Activated naive CD4-positive, alpha-beta T cell treated with anti-CD3 and anti-CD28 coated beads for 36 hours (primary cell): ENCODE measurements around the gene SMIM17. TPM values are rescaled to one million over a fixed set of nuclear protein-coding genes. Genes with fewer than 3 reads are reported as not detected.

Experiments used
- CTCF ChIA-PET: fragments of 350-600 bp; sonication (Branson Sonifier 250); formaldehyde crosslinking; loops from one replicate; lab custom pipeline; 2021; ENCODE audit warnings: antibody characterized with exemption; lab: Charles Lee
- DNase-seq: peaks from one replicate; pipeline ENCODE4 v3.0.0-alpha.2; 2020
- H3K27ac Mint-ChIP-seq: one replicate; pipeline ENCODE4 v1.8.0; 2021; ENCODE audit warnings: mild to moderate bottlenecking, mixed read lengths
- H3K27me3 Mint-ChIP-seq: one replicate; pipeline ENCODE4 v1.8.0; 2021; ENCODE audit warnings: low read depth, mixed read lengths
- H3K36me3 Mint-ChIP-seq: one replicate; pipeline ENCODE4 v1.8.0; 2021; ENCODE audit warnings: low read depth, mixed read lengths
- H3K4me1 Mint-ChIP-seq: one replicate; pipeline ENCODE4 v1.8.0; 2021; ENCODE audit warnings: low read depth, mixed read lengths
- H3K4me3 Mint-ChIP-seq: one replicate; pipeline ENCODE4 v1.8.0; 2021; ENCODE audit warnings: mild to moderate bottlenecking, moderate library complexity, mixed read lengths
- H3K9me3 Mint-ChIP-seq: one replicate; pipeline ENCODE4 v1.8.0; 2021; ENCODE audit warnings: mixed read lengths
- intact Hi-C: fragments of 100-400 bp; cut with micrococcal nuclease; formaldehyde crosslinking; loops from one replicate; pipeline ENCODE4 v1.15.1; 2023
- total RNA-seq, 2 experiments: library from RNA; stranded (reverse); gene quantifications; one replicate each; pipeline ENCODE4 v1.2.3, GENCODE V29; 2021

Gene SMIM17
- total RNA-seq, 2 experiments from 2014 or later: not detected

GRCh38 chr19:56617531-56617930 is 25.4 kb upstream of the SMIM17 start:
- Mint-ChIP-seq H3K4me3 (no peak overlapping the region), H3K9me3 (peaks cover 83% of the 10 kb centered on the region), H3K27ac (no peak overlapping the region), H3K36me3 (peaks cover 87% of the 10 kb centered on the region), H3K27me3 (no peaks in the 10 kb centered on the region), H3K4me1 (no peaks in the 10 kb centered on the region)
- intact Hi-C loops: no loop called here
- CTCF ChIA-PET: no interaction called here
- DNase-seq: no peak

GRCh38 chr19:56619121-56619520 is 23.8 kb upstream of the SMIM17 start:
- H3K27me3 Mint-ChIP-seq: no peaks in the 10 kb centered on the region

DNA sequence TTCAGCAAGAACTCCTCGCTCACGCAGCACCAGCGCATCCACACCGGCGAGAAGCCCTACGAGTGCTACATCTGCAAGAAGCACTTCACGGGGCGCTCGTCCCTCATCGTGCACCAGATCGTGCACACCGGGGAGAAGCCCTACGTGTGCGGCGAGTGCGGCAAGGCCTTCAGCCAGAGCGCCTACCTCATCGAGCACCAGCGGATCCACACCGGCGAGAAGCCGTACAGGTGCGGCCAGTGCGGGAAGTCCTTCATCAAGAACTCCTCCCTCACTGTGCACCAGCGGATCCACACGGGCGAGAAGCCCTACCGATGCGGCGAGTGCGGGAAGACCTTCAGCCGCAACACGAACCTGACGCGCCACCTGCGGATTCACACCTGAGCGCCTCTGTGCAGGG is 20.6 kb upstream of the SMIM17 start:
- no peak overlapping the region for H3K27ac Mint-ChIP-seq
- CTCF ChIA-PET: no interaction called here
- H3K36me3 Mint-ChIP-seq: peaks cover 69% of the 10 kb centered on the region
- no peak overlapping the region for H3K4me3 Mint-ChIP-seq
- no peaks in the 10 kb centered on the region for H3K27me3 Mint-ChIP-seq
- H3K9me3 Mint-ChIP-seq: peaks cover 66% of the 10 kb centered on the region
- H3K4me1 Mint-ChIP-seq: no peaks in the 10 kb centered on the region
- intact Hi-C loops: no loop called here
- no peak for DNase-seq

More at GRCh38 chr19:56619121-56619520, 23.8 kb upstream of the SMIM17 start:
- Mint-ChIP-seq H3K4me1 (no peaks in the 10 kb centered on the region), H3K27ac (no peak overlapping the region), H3K9me3 (peaks cover 76% of the 10 kb centered on the region), H3K36me3 (peaks cover 86% of the 10 kb centered on the region), H3K4me3 (no peak overlapping the region)
- CTCF ChIA-PET: no interaction called here
- DNase-seq: no peak
- intact Hi-C loops: no loop called here

- intact Hi-C loops: no loop called here
- Mint-ChIP-seq H3K9me3 (peaks cover 60% of the 10 kb centered on the region), H3K27me3 (no peaks in the 10 kb centered on the region), H3K4me3 (no peak overlapping the region), H3K27ac (no peak overlapping the region), H3K36me3 (peaks cover 64% of the 10 kb centered on the region), H3K4me1 (no peaks in the 10 kb centered on the region)
- no peak for DNase-seq
- CTCF ChIA-PET: no interaction called here
Observed at GRCh38 chr19:56623006-56623405, 20.0 kb upstream of the SMIM17 start.

DNA sequence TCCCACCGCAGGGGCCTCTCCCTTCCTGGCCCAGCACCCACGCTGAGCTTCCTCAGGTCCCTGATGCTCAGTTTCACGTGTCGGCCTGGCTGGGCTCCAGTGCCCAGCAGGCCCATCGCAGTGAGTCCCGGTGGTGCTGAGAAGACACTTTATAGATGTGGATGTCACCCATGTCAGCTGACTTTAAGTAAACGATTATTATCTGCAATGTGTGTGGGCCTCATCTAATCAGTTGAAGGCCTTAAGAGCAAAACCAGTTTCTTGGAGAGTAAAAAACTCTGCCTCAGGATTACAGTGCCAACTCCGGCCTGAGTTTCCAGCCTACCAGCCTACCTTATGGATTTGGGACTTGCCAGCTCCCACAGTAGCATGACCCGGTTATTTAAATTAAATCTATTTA is 17.3 kb upstream of the SMIM17 start:
- Mint-ChIP-seq H3K4me1 (no peaks in the 10 kb centered on the region), H3K9me3 (peaks cover 61% of the 10 kb centered on the region), H3K36me3 (peaks cover 60% of the 10 kb centered on the region), H3K27me3 (no peaks in the 10 kb centered on the region), H3K4me3 (no peak overlapping the region), H3K27ac (no peak overlapping the region)
- intact Hi-C loops: no loop called here
- CTCF ChIA-PET: no interaction called here
- DNase-seq: no peak

DNA sequence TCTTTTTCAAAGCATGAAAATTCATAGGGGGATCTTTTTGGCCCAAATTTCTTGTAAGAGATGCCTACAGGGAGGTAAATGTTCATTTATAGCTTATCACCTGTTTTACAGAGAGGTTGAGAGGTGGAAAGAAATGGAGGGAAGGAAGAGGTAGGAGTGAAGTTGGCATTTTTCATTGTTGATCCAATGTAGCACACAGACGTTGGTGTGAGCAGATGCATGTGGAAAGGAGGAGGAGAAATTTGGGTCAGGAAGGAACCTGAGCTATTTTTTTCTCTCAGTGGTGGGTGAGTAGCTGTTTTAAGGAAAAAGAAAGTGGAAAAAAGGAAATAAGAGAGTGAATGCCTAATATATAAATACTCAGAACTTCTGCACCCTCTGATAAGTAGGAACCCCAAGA is 9.9 kb upstream of the SMIM17 start:
- Mint-ChIP-seq H3K27me3 (no peaks in the 10 kb centered on the region), H3K9me3 (peaks cover 72% of the 10 kb centered on the region), H3K27ac (no peak overlapping the region), H3K4me1 (no peaks in the 10 kb centered on the region), H3K36me3 (peaks cover 25% of the 10 kb centered on the region), H3K4me3 (no peak overlapping the region)
- CTCF ChIA-PET: no interaction called here
- no peak for DNase-seq
- intact Hi-C loops: no loop called here

DNA sequence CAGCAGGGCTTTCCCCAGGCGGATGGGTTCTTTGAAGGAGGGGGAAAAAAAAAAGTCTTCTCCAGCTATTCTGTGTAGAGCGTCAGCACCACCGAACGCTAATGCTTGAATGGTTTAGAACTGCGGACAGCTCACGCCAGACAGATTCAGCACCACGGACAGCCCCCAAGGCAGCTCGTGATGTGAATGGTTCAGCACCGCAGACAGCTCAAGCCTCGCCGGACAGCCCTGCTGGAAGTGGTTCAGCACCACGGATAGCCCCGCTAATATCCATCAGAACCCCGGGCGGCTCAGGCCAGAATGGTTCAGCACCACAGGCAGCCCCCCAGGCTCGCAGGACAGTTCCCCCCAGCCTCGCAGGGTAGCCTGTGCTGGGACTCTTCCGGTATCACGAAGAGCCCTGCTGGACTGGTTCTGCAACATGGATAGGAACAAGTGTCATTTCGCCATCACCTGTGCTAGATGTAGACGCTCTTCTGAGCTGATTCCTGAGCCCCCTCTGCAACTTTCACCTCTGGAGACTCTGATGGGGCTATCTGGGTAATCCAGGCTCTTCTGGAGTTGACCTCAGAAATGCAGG is 4.9 kb upstream of the SMIM17 start:
- Mint-ChIP-seq H3K9me3 (peaks cover 52% of the 10 kb centered on the region), H3K36me3 (peaks cover 17% of the 10 kb centered on the region), H3K27ac (no peak overlapping the region), H3K27me3 (peaks cover 3% of the 10 kb centered on the region), H3K4me3 (no peak overlapping the region), H3K4me1 (no peaks in the 10 kb centered on the region)
- intact Hi-C loops: no loop called here
- peak; percentile 74 for DNase-seq
- CTCF ChIA-PET: no interaction called here

GRCh38 chr19:56639217-56639616 is 3.7 kb upstream of the SMIM17 start:
- no peaks in the 10 kb centered on the region for H3K4me1 Mint-ChIP-seq
- H3K9me3 Mint-ChIP-seq: peaks cover 47% of the 10 kb centered on the region
- no peak overlapping the region for H3K27ac Mint-ChIP-seq
- CTCF ChIA-PET: no interaction called here
- peak; percentile 16 for DNase-seq
- peaks cover 14% of the 10 kb centered on the region for H3K27me3 Mint-ChIP-seq
- intact Hi-C loops: no loop called here
- H3K36me3 Mint-ChIP-seq: peaks cover 23% of the 10 kb centered on the region
- H3K4me3 Mint-ChIP-seq: no peak overlapping the region

DNA sequence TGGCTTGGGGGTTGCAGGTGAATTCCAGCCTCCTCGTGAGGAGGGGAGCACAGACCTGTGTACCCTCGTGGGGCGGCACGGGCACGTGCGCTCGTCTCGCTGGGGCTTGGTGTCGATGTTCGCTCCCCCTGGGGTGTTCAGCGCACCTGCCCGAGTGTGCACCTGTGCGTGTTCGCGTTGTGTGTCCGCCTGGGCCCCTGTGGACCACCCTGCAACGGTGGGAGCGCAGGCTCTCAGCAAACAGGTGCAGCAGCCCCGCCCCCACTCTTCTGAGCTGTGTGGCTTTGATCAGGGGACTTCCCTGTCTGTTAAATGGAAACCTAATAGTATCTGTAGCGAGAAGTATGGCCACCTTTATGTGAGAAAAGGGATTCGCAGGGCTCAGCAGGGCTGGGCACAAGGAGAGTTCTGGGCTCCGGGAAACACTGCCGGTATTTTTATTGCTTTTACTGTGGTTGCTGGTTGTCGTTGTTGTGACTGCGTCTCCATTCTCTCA is 549 bp downstream of the SMIM17 start:
- H3K4me1 Mint-ChIP-seq: no peaks in the 10 kb centered on the region
- intact Hi-C loops: no loop called here
- peaks cover 31% of the 10 kb centered on the region for H3K36me3 Mint-ChIP-seq
- no peak for DNase-seq
- H3K9me3 Mint-ChIP-seq: peaks cover 54% of the 10 kb centered on the region
- no peak overlapping the region for H3K4me3 Mint-ChIP-seq
- peaks cover 24% of the 10 kb centered on the region for H3K27me3 Mint-ChIP-seq
- CTCF ChIA-PET: no interaction called here
- H3K27ac Mint-ChIP-seq: no peak overlapping the region

DNA sequence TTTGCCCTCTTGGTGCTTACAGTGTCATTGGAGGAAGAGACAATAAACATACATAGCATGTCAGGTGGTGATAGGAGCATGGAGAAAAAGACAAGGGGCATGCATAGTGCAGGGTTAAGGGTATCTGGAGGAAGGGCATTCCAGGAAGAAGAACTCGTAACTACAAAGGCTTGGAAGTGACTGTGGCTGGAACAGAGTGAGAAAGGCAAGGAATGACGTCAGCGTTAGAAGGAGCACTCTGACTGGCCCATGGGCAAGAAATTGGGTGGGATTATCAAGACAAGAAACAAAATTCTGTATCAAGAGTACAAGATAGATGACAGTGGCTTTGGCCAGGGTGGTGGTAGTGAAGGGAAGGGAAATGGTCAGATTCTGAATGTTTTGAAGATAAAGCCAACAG is 11.2 kb downstream of the SMIM17 start:
- H3K27me3 Mint-ChIP-seq: peaks cover under 1% of the 10 kb centered on the region
- no peak overlapping the region for H3K4me3 Mint-ChIP-seq
- peaks cover 8% of the 10 kb centered on the region for H3K36me3 Mint-ChIP-seq
- H3K27ac Mint-ChIP-seq: no peak overlapping the region
- no peak for DNase-seq
- intact Hi-C loops: no loop called here
- H3K4me1 Mint-ChIP-seq: no peaks in the 10 kb centered on the region
- H3K9me3 Mint-ChIP-seq: peaks cover 46% of the 10 kb centered on the region
- CTCF ChIA-PET: no interaction called here

- peaks cover 41% of the 10 kb centered on the region for H3K36me3 Mint-ChIP-seq
- H3K27me3 Mint-ChIP-seq: no peaks in the 10 kb centered on the region
- DNase-seq: no peak
- H3K4me1 Mint-ChIP-seq: no peaks in the 10 kb centered on the region
- CTCF ChIA-PET: no interaction called here
- H3K9me3 Mint-ChIP-seq: peaks cover 34% of the 10 kb centered on the region
- intact Hi-C loops: no loop called here
- no peak overlapping the region for H3K27ac Mint-ChIP-seq
- no peak overlapping the region for H3K4me3 Mint-ChIP-seq
Observed at GRCh38 chr19:56660381-56661107, 17.6 kb downstream of the SMIM17 start.

DNA sequence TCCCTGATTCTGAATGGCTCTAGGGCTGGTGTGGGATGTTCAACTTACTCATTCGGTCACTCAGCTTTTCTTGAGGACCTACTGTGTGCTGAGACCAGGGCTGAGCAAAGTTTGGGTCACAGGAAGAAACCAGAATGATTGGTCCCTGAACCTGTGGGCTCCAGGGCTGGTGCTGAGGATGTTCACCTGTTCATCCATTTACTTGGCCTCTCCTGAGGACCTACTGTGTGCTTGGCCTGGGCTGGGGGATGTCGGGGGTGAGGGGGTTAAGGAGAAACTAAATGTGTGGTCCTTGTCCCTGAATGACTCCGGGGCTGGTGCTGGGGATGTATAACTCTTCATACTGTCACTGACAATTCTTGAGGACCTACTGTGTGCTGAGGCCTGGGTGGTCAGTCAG is 18.3 kb downstream of the SMIM17 start:
- Mint-ChIP-seq H3K27ac (no peak overlapping the region), H3K27me3 (no peaks in the 10 kb centered on the region), H3K9me3 (peaks cover 32% of the 10 kb centered on the region), H3K4me1 (no peaks in the 10 kb centered on the region), H3K4me3 (no peak overlapping the region), H3K36me3 (peaks cover 42% of the 10 kb centered on the region)
- CTCF ChIA-PET: no interaction called here
- intact Hi-C loops: no loop called here
- DNase-seq: no peak

- DNase-seq: no peak
- intact Hi-C loops: no loop called here
Observed at GRCh38 chr19:56663931-56664500, 21.1 kb downstream of the SMIM17 start.

More at GRCh38 chr19:56663931-56664500, 21.1 kb downstream of the SMIM17 start:
- CTCF ChIA-PET: no interaction called here
- Mint-ChIP-seq H3K27ac (no peak overlapping the region), H3K36me3 (peaks cover 45% of the 10 kb centered on the region), H3K9me3 (peaks cover 33% of the 10 kb centered on the region), H3K4me3 (no peak overlapping the region), H3K4me1 (no peaks in the 10 kb centered on the region), H3K27me3 (no peaks in the 10 kb centered on the region)
